ES-I3 (cell line): ENCODE results near the gene LMCD1.

Source experiments
- H3K36me3 ChIP-seq: 2 replicates; pipeline ENCODE4 v1.6.1; 2013; ENCODE audit warnings: mild to moderate bottlenecking, low read length, control low read depth, moderate library complexity; ENCODE audit not compliant: insufficient read depth
- H3K4me1 ChIP-seq: 2 replicates; pipeline ENCODE4 v1.6.1; 2013; ENCODE audit warnings: mild to moderate bottlenecking, control low read depth, low read length; ENCODE audit not compliant: insufficient read depth
- H3K9ac ChIP-seq: 2 replicates; pipeline ENCODE4 v1.6.1; 2013; ENCODE audit warnings: low read depth, mild to moderate bottlenecking, low read length, moderate library complexity
- H3K9me3 ChIP-seq: 2 replicates; pipeline ENCODE4 v1.6.1; 2013; ENCODE audit warnings: mild to moderate bottlenecking, low read length, moderate library complexity; ENCODE audit not compliant: control insufficient read depth, insufficient read depth

LMCD1 gene

DNA sequence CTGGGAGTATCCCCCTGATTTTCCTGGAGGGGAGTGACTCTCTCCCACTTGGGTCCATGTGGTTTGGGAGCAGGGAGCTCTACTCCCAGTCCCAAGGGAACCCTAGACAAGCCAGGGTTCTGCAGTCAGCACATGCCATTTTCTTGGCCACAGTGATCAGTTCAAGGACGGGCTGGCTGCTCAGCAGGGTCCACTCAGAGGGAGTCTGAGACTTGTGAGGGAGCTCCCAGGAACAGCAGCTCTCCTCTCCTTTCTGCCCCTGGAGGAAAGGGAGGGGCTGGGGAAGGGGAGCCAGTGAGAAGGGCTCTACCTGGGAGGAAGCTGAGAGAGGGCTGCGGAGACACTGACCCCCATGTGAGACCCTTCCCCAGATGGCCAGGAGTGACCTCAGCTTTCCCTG is 29.1 kb upstream of the LMCD1 start:
- Histone ChIP-seq H3K9me3 (no peaks in the 10 kb centered on the region), H3K9ac (no peak overlapping the region), H3K4me1 (no peaks in the 10 kb centered on the region), H3K36me3 (no peaks in the 10 kb centered on the region)

DNA sequence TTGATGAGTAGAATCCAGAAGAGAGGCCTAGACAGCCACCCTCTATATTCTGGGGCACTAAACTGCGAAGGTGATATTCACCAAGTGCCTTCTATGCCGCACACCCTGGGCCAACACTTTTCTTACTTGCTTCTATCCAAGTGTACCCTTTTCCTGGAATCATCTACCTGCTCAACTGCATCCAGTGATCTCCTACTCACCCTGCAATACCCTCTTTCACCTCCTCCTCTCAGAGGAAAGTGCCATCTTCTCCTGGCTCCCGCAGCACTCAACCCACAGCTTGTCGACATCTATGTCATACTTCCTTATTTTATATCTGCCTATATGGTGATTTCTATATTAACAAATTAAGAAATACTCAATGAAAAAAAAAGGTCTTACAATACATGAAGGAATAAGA is 28.6 kb upstream of the LMCD1 start:
- Histone ChIP-seq H3K4me1 (no peaks in the 10 kb centered on the region), H3K36me3 (no peaks in the 10 kb centered on the region), H3K9me3 (no peaks in the 10 kb centered on the region), H3K9ac (no peak overlapping the region)

DNA sequence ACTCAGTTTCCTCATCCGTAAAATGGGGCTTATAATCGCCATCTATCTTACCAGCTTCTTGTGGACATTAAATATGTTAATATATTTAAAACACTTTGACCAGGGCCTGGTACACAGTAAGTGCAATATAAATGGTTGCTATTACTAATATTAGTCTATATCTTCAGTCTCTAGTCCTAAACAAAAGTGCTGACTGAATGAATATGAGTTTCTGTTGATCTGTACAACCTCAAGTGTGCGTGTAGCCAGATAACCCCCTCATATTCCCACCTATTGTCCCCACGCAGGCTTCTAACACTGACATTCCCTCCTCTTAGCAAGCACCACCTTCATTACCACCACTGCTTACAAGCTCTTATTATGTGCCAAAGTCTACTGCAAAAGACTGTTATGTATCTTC is 27.6 kb upstream of the LMCD1 start:
- Histone ChIP-seq H3K9ac (no peak overlapping the region), H3K4me1 (no peaks in the 10 kb centered on the region), H3K9me3 (no peaks in the 10 kb centered on the region), H3K36me3 (no peaks in the 10 kb centered on the region)

DNA sequence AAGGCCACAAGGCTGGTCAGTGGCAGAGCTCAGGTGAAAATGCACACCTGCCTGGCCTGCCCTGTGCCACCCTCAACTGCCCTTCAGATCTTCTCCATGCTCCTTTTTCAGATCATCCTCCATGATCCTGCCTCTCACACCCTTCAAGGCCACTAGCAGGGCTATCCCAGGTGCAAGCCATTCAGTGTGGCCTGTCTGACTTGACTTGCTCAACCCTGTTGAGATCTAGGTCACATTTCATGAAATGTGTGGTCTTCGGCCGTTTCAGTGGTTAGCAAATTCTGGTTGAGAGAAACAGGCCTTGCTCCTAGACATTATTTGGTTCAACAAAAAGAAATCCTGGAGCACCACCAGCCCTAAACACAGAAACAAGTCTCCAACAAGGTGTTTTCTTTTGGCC is 26.6 kb upstream of the LMCD1 start:
- H3K9me3 ChIP-seq, result no peaks in the 10 kb centered on the region
- H3K36me3 ChIP-seq, result no peaks in the 10 kb centered on the region
- H3K4me1 ChIP-seq, result no peaks in the 10 kb centered on the region

DNA sequence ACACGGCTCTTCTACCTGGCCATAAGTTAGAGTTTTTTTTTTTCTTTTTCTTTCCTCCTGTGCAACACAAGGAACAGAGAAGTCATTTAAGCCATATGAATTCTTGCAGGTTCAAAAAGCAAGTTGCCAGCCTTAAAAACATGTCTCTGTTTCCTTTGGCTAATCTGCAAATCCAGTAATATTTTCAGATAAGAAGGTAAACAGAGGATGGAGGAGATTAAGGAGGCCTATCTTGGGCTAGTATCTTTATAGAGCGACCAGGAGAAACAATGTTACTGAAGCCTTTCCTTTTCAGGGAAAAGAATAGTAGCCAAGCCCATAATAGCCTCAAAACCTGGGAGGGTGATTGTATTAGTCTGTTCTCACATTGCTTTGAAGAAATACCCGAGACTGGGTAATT is 20.9 kb upstream of the LMCD1 start:
- Histone ChIP-seq H3K9me3 (no peaks in the 10 kb centered on the region), H3K9ac (no peak overlapping the region), H3K4me1 (no peaks in the 10 kb centered on the region), H3K36me3 (no peaks in the 10 kb centered on the region)

More for the DNA sequence above, 26.6 kb upstream of the LMCD1 start:
- H3K9ac ChIP-seq, result no peak overlapping the region

DNA sequence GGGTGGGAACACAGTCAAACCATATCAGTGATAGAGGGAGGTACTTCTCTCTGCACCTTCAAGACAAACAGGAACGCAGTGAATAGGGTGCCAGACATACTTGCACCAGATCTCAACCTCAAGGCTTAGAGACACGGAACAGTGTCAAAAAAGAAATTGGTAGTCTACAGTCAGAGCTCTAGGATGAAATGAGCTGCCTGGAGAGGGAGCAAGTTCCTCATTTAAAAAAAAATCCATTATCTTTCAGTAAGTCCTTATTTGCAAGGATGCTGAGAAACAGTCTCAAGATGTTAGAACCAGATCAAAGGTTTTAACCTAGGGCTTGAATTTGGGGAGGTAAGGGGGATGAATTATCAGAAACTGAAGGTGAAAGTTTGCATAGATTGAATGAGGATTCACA is 20.2 kb upstream of the LMCD1 start:
- Histone ChIP-seq H3K4me1 (no peaks in the 10 kb centered on the region), H3K9me3 (no peaks in the 10 kb centered on the region), H3K9ac (no peak overlapping the region), H3K36me3 (no peaks in the 10 kb centered on the region)

DNA sequence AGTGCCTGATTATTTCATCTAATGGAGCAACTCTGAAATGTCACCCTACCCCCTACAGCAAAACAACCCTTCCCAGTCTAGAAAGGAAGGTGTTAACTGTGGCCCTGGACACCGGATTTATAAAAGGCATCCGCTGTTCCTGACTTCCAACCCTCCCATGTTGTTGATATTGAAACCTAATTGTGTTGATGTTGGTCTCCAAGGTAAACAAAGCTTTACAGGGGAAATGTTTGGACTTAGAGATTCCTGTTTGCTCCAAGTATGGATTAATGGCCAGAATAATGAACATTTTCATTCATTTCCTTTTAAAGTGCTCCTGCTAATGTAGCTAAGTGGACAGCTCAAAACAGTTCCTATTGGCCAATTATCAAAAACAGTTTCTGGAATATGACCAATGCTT is 19.4 kb upstream of the LMCD1 start:
- Histone ChIP-seq H3K9ac (no peak overlapping the region), H3K9me3 (no peaks in the 10 kb centered on the region), H3K4me1 (no peaks in the 10 kb centered on the region), H3K36me3 (no peaks in the 10 kb centered on the region)

DNA sequence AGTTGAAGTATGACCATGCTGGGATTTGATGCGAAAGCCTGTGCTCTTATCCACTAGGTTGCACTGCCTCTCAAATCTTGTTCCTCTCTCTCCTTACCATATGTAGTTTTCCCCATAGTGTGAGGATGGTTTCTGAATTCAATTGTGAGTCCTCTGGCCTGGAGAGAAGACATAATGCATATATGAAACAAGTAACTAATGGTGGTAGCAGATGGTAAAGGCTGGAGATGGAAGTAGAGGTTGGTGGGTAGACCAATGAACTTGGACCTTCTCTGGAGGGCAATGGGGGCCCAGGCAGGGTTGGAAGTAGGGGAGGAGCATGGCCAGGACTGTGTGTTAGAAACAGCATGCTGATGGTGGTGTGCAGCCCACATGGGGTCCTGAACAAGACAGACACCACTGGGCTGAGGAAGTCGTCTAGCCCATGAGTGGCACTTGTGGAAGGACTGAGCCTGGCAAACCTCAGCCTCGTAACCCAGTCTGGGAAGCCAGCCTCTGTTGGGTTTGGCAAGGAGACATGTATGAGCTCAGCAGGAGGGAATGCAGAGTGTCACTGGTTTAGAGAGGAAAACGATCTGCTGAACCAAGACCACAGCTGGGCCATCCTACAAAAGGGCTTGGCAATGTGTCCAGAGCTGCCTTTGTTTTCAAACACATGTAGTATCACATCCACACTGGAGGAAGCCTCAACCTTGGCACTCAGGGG is 18.5 kb upstream of the LMCD1 start:
- Histone ChIP-seq H3K36me3 (no peaks in the 10 kb centered on the region), H3K9me3 (no peaks in the 10 kb centered on the region), H3K4me1 (no peaks in the 10 kb centered on the region), H3K9ac (no peak overlapping the region)

DNA sequence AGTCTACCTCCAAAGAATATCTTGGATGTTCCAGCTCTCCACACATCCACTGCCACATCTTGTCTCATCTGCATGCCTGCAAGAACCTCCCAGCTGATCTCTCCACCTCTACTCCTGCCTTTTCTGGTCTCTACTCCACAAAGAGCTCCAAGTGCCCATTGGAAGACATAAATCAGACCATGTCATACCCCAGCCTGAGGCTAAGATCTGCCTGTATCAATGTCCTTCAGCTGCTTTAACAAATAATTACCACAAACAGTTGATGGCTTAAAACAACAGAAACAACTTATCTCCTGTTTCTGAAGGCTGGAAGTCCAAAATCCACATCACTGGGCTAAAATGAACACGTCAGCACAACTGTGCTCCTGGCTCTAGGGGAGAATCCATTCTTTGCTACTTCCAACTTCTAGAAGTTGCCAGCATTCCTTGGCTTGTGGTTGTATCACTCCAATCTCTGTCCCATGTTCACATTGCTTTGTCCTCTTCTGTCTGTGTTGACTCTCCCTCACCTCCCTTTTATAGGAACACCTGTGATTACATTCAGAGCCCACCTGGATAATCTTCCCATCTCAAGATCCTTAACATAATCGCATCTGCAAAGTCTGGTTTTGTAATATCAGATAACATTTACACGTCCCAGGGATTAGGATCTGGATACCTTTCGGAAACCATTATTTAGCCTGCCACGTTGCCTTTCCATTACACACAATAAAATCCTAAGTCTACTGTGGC is 17.0 kb upstream of the LMCD1 start:
- peaks cover under 1% of the 10 kb centered on the region; the same call in 1 of the 2 replicates for H3K4me1 ChIP-seq
- no peak overlapping the region for H3K9ac ChIP-seq
- no peaks in the 10 kb centered on the region for H3K9me3 ChIP-seq
- no peaks in the 10 kb centered on the region for H3K36me3 ChIP-seq

DNA sequence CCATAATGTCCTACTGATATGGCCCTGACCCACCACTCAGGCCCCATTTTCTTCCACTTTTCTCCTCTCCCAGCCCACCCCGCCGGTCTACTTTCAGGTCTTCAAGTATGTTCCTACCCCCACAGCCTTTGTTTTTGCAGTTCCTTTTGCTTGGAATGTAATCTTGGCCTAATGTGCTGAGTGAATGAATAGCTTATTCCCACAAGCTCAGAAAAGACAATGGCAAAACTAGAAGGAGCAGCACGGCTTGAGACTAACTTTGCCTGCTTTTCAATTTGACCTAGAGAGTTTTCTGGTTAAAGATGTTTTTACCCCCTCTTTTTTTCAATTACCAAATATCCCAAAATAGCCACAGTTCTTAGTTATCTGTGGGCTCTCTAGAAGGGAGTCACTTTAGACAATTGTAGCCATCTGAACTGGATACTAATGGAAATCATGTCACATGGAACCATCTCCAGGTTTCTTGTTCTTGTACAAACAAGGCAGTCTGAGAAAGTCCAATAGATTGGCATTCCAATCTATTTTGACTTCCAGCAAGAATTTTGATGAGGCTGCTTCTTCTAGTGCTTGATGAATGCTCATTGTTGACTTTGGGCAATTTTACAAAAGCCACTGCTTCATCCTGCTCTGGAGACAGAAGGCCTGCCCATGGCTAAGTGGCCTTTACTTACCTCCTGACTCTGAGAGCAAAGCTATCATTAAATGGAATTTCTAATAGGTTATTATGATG is 16.3 kb upstream of the LMCD1 start:
- Histone ChIP-seq H3K9ac (no peak overlapping the region), H3K4me1 (peaks cover 8% of the 10 kb centered on the region; the same call in 1 of the 2 replicates), H3K9me3 (no peaks in the 10 kb centered on the region), H3K36me3 (no peaks in the 10 kb centered on the region)

DNA sequence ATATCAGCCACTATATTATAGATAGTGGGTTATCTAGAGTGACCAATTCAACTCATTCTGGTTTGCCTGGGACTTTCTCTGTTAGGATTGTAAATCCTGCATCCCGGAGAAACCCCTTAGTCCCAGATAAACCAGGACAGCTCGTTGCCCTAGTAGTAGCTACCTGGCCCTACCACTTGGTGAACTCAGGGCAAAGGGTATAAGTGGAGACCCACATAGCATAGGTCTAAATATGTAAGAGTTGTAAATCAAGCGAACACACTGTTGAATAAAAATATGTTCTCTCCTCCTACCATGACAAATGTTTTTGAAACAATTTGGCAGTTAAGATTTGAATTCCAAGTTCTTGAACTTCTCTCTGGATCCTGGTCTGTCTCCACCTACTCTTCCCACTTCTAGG is 15.7 kb upstream of the LMCD1 start:
- Histone ChIP-seq H3K36me3 (no peaks in the 10 kb centered on the region), H3K9ac (no peak overlapping the region), H3K9me3 (no peaks in the 10 kb centered on the region), H3K4me1 (peaks cover 10% of the 10 kb centered on the region; the same call in 1 of the 2 replicates)

DNA sequence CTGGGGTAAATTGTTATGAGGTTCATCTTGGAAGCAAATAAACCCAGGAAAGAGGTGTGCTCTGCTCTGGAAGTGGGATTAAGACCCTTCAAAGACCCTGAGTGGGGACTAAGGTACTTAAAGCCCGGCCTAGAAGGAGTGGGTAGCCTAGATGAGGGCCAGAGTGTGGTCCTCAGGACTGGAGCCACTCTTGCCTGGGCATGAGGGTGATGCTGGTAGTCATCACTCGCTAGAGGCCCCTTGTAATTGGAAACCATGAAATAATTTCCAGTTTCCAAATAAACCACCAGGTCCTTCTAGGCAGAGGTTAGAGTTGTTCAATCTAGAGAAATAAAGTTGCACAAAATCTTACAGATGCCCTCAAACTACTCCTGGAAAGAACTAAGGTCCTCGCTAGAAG is 15.2 kb upstream of the LMCD1 start:
- no peak overlapping the region for H3K9ac ChIP-seq
- no peaks in the 10 kb centered on the region for H3K36me3 ChIP-seq
- peaks cover 10% of the 10 kb centered on the region; the same call in 1 of the 2 replicates for H3K4me1 ChIP-seq
- no peaks in the 10 kb centered on the region for H3K9me3 ChIP-seq

DNA sequence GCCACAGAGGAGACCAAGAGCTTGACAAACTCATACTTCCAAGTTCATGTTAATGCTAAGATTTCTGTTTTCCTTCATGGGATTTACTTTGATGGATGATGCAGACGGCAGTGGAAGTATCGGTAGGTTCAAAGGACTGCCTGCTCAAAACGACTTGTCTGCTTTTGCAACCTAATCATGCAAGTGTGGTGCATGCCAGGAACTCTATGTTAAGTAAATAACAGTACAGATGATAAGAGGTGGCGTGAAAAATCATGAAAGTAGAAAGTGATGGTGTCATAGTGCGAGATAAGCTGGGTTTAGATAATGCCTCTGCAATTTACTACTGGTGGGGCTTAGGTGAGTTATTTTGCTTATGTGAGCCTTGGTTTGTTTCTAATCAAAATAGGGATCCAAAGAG is 14.7 kb upstream of the LMCD1 start:
- H3K4me1 ChIP-seq, result peaks cover 10% of the 10 kb centered on the region
- no peaks in the 10 kb centered on the region for H3K36me3 ChIP-seq

DNA sequence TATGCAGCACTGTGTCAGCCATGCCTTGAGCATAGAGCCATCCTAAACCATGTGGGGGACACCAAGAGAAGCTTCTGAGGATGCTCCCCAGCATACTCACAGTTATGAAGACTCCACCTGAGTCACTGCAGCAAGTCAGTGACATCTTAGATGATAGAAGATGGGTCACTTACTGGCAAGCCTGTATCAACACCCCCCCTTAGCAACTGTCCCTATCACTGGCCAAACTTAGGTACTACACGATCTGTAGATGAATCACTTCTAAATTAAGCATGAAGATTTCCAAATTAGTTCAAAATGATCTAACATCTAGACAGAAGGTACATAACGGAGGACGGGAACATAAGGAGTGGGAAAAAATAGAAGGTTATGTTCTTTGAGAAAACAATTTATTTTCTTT is 13.2 kb upstream of the LMCD1 start:
- no peak overlapping the region for H3K9ac ChIP-seq
- peaks cover 18% of the 10 kb centered on the region for H3K4me1 ChIP-seq
- no peaks in the 10 kb centered on the region for H3K36me3 ChIP-seq
- no peaks in the 10 kb centered on the region for H3K9me3 ChIP-seq

More for the DNA sequence above, 14.7 kb upstream of the LMCD1 start:
- no peaks in the 10 kb centered on the region for H3K9me3 ChIP-seq
- no peak overlapping the region for H3K9ac ChIP-seq

DNA sequence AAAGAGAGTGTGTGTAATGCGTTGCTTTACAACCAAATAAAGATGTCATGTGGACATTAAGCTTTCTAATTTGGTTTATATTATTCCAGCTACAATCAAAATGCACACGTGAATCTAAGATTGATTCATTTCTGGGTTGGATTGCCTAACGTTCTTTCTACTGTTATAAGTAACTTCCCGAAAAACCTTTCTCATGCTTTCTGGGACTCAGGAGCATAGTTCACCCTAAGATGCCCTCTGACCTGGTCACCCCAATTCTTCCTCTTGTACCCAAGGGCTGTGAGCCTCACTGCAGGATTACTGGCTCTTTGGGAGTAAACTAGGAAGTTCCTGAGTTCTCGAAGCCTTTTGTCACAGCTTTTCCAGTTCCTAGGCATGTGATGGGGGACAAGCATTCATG is 12.7 kb upstream of the LMCD1 start:
- Histone ChIP-seq H3K4me1 (peaks cover 23% of the 10 kb centered on the region), H3K36me3 (no peaks in the 10 kb centered on the region), H3K9ac (no peak overlapping the region), H3K9me3 (no peaks in the 10 kb centered on the region)
